ENCODE results near the gene DDX17.
A peak's percentile ranks its signal among the peaks of the same experiment; 100 is the strongest.

Gene DDX17

DNA sequence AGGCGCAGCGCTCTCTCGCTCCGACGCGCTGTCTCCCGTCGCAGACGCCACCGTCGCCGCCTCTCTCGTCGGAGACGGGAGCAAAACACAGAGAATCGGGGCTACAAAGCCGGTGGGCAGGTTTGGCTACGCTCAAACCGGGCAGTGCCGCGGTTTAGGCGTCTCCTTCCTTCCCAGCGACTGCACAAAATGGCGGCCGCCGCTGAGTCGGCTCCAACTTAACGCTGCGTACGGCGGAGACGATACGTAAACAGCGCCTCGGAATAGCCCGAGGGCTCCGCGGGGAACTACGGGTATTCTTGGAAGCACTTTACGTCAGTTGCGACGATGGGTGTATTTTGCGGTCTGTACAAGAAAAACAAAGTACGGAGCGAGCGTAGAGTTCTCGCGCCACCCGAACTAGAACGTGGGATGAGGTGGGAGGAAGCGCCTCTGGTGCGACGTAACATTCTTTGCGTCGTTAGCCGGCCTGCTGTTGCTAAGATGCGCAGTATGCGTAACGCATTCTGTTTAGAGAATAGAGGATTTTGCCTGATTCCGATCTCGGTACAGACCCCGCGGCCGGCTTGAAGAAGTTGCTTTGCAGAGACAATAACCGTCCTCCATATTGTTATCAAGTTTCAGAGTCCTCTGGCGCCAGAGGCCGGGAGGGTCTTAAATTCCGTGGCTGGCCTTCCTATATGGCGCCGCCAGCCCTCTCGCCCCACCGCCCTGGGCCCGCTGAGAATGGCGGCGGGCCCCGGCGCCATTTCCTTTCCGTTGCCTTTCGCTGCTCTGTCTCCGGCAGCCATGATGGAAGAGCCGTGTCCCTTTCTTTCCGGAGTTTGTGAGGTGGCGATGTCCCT, at the start of gene DDX17:
TSS of gene DDX17 (minus strand) at position 194 of the 845 bp plus-strand sequence.
- DNase-seq (ENCODE audit: low read depth) = peak; percentile 94

- DNase-seq (ENCODE audit: low read depth) = peak; percentile 59
These were observed 48.2 kb upstream of the DDX17 start for GRCh38 chr22:38554281-38554680.

GRCh38 chr22:38549101-38549894, 43.2 kb upstream of the DDX17 start:
- DNase-seq (ENCODE audit: low read depth) = no peak

GRCh38 chr22:38540701-38541100, 34.6 kb upstream of the DDX17 start:
- DNase-seq (ENCODE audit: low read depth) = no peak

DNA sequence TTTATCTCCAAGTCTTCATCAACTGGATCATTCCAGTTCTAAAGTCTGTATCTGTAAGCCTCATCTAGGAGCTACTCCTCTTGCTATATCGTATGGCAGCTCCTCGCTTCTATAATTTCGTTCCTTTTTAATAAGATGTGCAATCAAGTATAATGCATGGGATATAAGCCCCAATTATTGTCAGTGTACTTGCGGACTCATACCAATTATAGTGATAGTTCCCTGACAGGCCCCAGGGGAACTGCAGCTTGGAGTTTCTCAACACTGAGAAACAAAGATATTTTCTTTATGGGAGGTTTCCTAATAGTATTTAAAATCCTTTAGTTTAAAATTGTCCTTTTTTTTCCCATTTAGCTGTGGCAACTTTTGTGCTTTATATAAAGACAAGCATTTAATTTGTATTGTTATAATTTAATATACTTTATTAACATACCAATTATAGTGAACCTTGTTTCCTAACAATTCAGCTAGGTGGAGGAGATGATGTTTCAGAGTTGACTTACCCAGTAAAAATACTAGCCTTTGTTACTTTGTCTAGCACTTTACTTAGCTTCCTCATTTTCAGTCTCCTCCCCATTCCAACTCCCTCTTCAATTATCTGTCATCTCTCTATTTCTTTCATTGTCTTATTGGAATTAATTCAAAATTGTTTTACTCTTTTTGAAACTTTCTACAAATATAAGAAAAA, 25.3 kb upstream of the DDX17 start:
- no peak for DNase-seq (ENCODE audit: low read depth)

GRCh38 chr22:38524429-38524828, 18.3 kb upstream of the DDX17 start:
- DNase-seq (ENCODE audit: low read depth) = no peak

GRCh38 chr22:38523479-38523878, 17.4 kb upstream of the DDX17 start:
- DNase-seq (ENCODE audit: low read depth) = no peak

DNA sequence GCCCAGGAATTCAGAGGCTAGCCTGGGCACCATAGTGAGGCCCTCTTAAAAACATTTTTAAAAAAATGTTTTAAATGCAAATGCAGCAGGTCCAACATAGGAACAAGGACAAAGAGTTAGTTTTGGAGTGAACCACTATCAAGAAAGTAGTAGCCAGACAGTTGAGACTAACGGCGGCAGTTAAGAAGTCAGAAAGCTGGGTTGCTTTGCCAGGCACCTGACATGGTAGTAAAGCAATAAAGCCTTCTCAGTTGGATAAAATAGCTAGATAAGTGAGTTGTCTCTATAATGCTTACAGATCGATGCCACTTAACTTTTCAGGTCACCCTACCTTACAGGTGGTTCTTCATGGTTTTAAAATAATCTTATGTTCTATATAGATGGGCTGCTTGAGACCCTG, 16.9 kb upstream of the DDX17 start:
- DNase-seq (ENCODE audit: low read depth) = no peak

GRCh38 chr22:38519453-38520250, 13.5 kb upstream of the DDX17 start:
- DNase-seq (ENCODE audit: low read depth) = no peak

DNA sequence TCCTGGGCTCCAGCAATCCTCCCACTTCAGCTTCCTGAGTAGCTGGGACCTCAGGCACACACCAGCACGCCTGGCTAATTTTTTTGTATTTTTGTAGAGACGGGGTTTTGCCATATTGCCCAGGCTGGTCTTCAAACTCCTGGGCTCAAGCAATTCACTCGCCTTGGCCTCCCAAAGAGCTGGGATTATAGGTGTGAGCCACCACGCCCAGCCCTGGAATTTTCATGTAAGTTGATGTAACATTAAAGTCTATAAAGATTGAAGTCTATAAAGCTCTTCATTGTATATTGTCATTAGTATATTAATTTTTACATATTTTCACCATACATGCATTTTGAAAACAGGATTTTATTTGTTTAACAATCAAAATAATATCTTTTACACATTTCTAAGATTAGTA, 12.5 kb upstream of the DDX17 start:
- no peak for DNase-seq (ENCODE audit: low read depth)

DNA sequence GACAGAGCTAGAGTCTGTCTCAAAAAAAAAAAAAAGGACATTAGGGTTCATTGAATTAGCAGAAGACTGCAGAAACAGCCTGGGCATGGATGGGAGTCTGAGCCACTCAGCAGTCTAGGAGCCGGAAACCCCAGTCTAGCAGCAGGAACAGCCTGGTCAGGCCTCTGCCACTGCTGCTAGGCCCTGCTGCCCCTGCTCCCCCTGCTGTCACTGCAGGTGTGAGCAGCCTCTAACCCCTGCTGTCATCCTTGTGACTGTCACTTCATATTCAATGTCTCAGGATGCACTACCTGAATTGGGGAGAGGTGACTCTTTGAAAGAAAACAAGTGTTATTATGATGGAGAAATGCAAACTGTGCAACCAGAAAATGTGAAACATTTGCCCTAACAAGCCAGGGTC, 7.0 kb upstream of the DDX17 start:
- DNase-seq (ENCODE audit: low read depth) = no peak

DNA sequence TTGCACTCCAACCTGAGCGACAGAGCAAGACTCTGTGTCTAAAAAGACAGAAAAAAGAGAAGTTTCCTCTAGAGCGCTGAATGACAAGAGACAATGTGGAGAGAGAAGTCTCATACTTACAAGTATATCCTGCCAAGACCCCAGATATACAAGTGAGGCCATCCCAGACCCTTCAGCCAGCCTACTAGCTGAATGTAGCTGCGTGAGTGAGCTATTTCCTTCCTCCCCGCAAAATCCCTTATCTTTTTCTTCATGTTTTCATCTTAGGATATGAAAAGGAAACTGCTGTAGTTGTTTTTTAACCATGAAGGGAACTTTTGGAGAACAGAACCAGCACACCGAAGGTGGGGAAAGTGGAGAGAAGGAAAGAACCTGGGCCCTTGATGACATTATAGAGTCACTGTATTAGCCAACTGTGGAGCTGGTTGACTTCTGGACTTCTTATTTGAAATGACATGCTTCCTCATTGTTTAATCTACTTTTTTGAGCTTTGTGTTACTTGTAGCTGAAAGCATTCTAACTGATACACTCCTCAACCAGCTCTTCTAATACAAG, 4.4 kb upstream of the DDX17 start:
- DNase-seq (ENCODE audit: low read depth) = no peak

DNA sequence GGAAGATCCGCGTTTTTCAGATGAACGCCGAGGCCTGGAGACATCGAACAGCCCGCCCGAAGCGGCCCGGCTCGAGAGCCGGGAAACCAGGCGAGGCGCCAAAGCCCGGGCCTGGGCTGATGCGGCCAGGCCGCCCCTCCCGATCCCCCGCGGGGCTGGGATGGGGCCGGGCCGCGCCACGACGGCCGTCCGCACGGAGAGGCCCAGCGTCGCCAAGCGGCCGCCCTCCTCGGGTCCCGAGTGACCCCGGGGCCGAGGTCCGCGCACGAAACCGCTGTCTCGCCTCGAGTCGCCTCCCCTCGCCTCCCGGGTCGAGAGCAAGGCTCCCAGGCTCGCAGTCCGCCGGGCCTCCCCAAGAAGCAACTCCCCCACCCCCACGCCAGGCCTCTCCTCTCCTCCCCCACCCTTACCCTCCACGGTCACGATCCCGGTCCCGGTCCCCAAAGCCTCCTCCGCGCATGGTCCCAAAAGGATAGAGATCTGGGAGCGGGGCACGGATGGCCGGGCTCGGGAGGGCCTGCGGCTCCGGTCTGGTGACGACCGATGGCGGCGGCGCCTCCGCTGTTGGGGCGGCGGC, 482 bp downstream of the DDX17 start:
- DNase-seq (ENCODE audit: low read depth) = no peak

GRCh38 chr22:38504731-38505540, 1.2 kb downstream of the DDX17 start:
- no peak for DNase-seq (ENCODE audit: low read depth)

GRCh38 chr22:38503021-38503420, 3.1 kb downstream of the DDX17 start:
- no peak for DNase-seq (ENCODE audit: low read depth)

DNA sequence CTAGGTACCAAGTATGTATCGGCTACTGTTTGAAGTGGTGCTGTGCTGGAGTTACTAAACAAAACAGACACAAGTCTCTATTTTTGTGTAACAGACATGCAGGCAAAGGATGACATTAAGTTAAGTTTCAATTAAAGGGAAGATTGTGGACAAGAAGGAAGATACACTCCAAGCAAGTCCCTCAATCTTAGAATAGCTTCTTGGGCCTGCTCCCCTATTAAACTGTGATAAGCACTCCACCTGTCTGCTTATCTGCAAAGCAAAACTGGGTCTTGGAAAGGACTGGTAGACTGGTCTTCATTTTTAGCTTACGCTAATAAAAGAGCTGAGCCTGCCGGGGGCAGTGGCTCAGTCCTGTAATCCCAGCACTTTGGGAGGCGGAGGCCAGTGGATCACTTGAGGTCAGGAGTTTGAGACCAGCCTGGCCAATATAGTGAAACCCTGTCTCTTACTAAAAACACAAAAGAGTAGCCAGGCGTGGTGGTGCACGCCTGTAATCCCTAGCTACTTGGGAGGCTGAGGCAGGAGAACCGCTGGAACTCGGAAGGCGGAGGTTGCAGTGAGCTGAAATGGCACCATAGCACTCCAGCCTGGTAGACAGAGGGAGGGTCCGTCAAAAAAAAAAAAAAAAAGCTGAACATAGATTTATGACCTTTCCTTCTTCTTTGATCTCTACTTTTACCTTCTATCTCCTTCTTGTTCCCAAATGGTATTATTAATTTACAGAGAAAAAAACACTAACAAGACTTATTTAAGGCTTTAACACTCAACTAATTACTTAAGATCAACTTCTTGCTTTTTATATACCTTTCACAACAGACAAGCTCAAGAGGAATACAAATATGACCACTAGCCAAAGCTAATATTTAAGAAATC, 4.1 kb downstream of the DDX17 start:
- DNase-seq (ENCODE audit: low read depth) = no peak

DNA sequence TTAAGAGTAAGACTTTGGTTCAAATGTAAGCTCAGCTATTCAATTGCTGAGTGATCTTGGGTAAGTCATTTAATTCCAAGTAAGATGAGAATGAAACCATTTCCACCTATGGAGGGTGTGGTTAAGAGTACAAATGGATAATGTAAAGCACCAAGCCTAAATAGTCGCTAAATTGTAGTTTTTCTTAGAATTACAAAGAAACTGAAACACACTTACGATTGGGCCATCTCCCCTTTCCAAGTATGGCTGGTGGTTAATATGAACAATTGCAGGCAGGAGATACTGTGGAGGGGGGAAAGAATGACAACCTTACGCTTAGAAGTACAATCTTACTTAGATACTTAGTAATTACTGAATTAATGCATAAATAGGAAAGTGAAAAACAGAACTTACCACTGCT, 8.2 kb downstream of the DDX17 start:
- no peak for DNase-seq (ENCODE audit: low read depth)

- no peak for DNase-seq (ENCODE audit: low read depth)
These were observed 11.2 kb downstream of the DDX17 start for GRCh38 chr22:38494939-38495338.

DNA sequence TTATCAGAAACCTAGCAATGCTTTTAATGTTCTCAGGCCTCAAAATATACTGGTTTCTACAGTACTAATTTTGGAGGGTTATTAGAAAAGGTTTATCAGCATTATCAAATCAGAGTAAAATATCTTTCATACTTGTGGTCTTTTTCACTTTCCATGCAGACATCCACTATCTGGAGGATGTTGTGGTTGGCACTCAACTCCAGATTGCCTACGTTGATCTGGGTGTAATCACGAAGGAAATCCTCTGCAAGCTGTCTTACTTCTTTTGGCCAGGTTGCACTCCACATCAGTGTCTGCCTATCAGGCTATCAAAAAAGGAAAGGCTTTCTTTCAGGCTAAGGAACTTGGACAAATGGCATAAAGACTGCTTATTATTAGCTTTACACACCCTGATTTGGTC, 11.6 kb downstream of the DDX17 start:
- DNase-seq (ENCODE audit: low read depth) = no peak
